ENCODE results near the gene ANKFN1.
A peak's percentile ranks its signal among the peaks of the same experiment; 100 is the strongest.

Gene ANKFN1

DNA sequence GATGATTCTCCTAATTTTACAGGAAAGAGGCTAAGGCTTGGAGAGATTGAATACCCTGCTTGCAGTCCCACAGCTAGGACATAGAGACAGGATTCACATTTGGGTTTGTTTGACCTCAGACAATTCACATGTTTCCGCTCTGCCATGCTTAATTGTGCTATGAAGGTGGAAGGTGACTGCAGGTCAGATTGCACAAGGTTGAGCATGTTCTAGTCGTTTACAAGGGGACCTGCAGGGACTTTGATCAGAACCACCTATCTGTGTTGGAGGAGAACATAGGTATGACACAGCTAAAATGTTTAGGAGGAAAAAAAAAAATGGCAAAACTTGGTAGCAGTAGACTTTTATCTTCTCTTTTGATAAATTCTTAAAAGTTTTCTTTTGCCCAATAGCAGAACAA, 4.9 kb upstream of the ANKFN1 start:
- no peak for DNase-seq

DNA sequence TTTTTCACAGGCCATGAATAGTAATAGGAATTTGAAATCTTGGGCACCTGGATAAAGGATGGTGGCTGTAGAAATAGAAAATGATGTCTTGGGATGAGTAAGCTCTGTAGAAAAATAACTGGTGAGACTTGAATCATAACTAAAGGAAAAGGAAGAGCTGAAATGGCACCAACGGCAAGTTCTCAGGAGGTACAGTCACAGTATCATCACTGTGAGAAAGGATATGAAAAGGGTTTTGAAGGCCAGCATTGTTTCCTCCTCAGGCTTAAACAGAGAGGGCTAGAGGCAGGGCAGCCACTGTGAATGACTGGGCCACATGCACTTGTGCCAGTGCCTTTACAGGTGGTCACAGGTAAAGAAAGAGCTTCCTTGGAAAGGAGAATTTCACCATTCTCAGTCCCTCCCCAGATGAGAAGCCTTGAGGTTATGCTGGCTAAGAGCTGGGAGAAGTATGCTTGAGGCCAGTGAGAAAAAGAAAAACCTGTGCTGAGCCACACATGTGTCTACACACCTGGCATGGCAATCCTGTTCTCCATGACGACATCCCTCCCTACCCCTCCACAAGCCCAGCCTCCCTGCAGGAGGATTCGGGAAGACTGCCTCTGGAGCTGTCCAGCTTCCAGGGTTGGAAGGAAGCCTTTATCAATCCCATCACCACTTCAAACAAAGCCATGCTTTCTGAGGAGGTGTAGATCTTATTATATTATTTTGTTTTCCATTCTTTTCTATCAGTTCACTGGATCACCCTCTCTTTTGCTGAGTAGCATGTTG, 3.8 kb upstream of the ANKFN1 start:
- no peak for DNase-seq

DNA sequence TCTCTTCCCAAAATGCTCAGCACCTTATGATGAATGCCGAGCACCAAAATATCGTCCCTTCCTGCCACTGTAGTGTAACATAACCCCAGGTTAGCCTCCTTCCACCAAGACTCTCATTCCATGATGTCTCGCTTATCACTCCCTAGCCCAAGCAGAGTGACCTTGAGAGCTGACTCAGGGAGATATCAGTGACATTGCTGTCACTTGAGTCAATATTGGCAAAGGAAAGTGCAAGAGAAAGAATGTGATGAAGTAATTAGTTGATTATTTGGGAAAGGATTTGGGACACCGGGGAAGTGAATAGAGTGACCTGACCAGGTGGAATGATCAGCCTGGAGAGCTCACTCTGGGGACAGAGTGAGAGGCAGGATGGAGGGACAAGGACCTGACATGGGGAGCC, 2.6 kb upstream of the ANKFN1 start:
- DNase-seq, result no peak

DNA sequence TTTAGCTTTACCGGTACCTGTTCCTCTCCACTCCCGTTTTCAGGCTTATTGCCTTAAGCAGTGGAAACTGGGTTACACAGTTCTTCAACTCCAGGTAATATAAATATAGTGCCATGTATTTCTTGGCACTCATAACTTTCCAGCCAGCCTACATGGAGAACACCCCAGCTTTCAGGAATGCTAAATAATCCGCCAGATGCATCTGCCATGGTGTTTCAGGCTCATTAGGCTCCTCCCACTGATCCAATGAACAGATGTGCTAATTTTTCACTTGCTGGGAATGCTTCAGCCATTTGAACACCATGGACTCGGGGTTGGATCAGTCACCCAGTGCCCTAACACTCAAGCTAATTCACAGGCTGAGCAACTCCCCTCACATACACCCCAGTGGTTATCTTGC, 4.6 kb downstream of the ANKFN1 start:
- no peak for DNase-seq

DNA sequence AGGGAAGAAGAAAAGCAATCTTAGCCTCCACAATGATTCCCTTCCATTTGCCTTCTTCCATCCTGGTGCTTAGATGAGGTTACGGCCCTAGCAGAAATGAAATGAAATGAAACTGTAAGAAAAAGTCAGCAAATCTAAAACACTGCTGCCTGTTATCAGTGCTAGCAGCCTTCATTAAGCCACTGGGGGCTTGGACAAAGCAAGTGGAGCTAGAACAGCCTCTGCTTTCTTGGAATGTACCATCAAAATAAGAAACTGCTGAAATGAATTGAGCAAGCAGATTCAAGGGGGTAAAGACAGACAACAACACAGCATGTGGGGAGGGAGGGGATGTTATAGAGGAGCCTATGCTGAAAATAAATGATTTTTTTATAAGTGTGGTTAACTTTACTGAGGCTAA, 5.1 kb downstream of the ANKFN1 start:
- DNase-seq, result no peak

DNA sequence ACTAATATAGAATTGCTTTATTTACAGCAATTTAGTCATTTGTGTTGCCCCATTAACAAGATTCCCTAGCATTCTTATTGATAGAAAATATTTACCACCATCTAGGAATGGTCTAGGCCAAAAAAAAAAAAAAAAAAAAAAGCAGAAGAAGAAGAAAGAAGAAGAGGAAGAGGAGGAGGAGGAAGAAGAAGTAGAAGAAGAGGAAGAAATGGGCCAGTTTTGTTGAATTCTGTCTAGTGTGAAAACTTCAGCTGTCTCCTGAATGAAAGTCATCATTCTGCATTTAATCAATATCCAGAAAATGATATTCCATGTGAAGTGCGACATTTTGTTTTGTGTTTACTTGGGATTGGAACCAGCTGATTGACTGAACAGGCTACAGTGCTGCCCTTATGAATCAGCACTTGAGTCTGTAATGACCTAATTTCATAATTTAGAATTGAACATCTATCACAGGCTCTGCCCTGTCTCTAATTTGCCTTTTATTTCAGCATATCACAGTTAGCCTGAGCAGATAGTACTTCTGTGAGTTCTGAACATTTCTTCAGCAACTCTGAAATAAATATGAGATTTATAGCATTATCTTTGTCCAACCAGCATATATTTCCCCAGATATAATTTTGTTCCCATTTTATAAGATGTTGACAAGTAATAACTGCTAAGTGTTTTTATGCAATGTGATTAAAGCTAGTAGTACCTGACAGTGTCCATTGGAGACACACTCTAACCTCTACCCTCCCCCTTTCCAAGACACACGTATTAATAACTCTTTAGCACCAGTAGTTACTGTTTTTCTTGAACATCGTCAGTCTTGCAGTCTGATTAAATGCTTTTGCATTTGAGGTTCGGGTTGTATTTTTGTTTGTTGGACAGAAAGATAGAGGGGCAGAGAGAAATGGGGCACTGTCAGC, 5.9 kb downstream of the ANKFN1 start:
- no peak for DNase-seq

DNA sequence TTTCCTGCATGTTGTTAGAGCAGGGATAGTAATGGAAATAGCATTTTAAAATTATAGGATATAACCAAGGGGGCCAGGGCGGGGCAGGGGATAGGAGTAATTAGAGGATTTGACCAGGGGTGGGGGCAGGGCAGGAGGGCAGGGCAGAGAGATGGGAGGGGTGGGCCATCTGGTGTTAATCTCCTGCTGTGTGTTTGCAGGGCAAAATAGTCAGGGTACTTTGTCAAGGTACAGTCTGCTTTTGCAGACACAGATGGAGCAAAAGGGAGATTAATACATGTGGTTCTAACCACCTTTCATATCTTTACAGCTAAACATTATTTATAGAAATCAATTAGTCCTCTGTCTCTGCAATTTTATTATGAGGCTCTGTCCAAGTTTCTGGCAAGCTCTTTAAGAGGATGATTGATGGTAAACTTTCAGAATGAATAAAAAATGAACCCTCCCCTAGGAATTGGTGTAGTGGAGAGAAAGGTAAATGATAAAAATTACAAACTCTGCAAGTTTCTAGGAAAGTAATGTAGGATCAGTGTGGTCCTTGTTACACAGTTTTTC, 6.6 kb downstream of the ANKFN1 start:
- peak in 1 of 3 experiments; percentile 6 for DNase-seq

DNA sequence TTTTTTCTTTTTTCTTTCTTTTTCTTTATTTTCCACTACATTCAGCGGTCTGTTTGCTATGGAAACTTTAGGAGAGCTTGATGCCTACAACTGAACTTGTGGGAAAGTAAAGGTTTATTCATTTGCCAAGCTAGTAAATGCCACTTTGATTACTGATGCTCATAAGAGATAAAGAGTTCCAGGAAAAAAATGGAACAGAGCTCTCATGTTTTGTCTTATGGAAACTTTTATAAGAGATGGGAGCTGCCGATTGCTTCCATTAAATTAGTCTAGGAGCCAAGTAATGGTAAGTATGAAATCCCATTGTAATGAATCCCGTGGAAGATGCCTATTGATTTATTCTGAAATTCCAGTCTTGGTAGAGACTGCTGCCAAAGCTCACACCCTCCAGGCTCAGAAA, 7.1 kb downstream of the ANKFN1 start:
- no peak for DNase-seq

DNA sequence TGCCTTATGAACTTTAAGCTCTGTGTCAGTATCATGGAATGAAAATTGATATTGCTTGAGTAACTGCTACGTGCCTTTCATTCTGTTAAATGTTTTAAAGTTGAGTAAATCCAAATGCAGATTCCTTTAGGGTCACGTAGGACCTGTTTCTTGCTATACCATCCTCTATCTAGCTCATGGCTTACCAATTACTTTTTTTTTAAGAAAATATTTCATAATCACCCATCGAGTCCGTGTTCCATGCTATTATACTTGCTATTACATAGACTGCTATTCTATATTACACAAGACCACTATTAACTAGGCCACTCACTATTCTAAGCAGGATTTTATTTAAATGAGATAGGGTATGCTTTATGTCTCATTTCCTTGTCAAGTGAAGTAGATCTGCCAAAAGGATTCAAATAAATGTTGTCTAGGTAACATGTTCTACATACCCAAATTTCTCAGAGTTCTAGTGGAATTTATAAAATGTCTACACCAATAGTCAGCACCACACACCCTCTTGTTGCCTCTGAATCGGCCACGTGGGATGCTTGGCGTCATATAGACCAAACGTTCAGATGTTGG, 11.9 kb downstream of the ANKFN1 start:
- no peak for DNase-seq

DNA sequence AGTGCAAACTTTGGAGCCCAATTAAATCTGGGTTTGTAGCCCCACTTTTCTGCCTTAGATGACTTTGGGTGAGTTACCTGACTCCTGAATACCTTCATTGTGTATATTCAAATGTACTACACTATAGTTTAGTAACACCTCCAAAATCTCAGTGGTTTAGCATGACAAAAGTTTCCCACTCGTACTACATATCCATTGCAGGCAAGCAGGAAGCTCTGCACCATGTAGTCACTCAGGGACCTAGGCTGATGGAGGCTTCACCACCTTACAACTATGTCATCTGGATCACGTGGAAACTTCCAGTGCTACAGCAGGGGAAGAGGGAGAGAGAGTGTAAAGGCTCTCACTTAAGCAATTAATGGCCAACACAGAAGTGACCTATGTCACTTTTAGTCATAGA, 14.2 kb downstream of the ANKFN1 start:
- DNase-seq, result no peak

DNA sequence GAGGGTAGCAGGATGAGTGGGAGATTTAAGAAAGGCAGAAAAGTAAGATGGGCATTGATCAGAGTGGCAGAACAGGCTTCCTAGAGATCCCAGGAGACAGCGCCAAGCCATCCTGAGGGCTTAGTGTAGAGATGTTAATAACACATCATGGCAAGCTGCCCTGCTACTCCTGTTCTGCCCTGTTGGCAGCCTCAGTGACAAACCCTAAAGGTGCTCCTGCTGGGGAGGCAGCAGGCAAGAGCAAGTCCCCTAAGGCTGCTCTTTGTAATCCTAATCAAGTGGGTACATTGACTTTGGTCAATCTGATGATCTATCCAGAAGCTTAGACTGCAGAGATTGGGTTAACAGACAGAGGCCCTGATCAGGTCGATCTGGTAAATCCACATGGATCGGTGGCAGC, 16.3 kb downstream of the ANKFN1 start:
- DNase-seq, result no peak

DNA sequence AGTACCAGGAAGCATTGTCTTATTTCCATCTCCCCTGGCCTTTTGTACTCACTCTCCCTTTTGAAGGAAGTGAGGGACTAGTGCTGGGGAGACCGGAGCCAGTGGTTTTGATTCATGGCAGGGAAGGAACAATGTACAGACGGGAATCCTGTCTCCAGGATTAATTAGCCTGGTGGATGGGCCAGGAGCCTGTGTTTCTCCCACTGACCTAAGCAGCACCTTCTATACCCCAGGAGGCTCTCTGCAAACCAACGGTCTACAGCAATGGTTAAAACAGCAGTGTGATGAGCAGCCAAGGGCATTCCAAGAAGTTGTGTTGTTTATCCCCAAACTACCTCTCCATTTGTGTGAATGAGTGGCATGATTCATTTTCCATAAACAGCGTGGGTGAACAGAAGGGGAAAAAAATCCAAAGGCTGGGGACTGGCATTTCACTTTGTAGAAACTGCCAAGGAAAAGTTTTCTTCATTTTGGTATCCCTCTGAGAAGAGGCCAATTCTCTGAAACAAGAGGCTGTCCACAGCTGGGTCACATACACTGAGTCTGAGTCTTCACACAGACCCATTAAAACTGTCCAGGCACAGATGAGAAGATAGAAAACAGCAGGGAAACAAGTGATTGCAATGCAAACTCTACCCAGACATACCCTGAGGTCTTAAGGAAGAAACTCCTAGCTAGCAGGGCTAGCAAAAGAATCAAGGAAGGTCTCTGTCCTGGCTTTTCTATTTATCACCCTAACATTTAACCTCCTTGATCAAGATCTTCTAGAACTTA, 18.1 kb downstream of the ANKFN1 start:
- no peak for DNase-seq

DNA sequence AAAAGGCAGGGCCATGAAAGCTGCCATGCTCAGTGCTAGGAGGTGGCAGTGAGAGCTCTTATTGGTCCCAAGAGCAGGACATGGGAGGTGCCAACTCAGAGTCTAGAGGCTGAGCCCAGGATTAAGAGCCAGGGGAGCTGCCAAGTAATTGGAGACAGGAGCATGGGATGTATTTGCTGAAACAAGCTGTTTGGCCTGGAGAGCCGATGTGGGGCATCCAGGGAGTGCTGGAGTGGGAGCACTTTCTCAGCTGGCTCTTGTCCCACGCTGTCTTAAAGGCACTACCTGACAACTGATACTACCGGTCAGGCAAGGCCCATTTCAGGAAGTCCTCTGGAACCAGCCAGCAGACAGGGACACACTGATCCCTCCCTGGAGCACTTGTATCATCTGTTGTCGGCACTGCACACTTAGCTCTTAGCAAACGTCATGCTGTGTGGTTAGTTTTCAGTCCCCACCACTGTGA, 19.3 kb downstream of the ANKFN1 start:
- DNase-seq, result peak in 1 of 3 experiments; percentile 88

DNA sequence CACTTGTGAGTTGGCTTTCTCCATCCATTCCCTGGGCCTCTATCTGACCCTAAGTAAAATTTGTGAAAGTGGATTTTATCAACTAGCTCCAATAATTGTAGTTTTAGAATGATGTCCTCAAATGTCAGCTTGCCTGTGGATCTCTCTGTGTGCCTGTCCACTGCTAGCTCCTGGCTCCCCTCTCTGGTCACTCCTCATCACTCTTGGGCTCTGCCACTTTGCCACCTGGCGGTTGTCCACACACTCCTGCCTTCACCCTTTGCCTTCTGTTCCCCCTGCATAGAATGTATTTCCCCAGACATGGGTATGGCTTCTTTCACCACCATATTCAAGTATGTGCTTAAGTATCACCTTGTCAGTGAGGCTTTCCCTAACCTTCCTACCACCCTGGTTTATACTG, 19.8 kb downstream of the ANKFN1 start:
- DNase-seq, result no peak

DNA sequence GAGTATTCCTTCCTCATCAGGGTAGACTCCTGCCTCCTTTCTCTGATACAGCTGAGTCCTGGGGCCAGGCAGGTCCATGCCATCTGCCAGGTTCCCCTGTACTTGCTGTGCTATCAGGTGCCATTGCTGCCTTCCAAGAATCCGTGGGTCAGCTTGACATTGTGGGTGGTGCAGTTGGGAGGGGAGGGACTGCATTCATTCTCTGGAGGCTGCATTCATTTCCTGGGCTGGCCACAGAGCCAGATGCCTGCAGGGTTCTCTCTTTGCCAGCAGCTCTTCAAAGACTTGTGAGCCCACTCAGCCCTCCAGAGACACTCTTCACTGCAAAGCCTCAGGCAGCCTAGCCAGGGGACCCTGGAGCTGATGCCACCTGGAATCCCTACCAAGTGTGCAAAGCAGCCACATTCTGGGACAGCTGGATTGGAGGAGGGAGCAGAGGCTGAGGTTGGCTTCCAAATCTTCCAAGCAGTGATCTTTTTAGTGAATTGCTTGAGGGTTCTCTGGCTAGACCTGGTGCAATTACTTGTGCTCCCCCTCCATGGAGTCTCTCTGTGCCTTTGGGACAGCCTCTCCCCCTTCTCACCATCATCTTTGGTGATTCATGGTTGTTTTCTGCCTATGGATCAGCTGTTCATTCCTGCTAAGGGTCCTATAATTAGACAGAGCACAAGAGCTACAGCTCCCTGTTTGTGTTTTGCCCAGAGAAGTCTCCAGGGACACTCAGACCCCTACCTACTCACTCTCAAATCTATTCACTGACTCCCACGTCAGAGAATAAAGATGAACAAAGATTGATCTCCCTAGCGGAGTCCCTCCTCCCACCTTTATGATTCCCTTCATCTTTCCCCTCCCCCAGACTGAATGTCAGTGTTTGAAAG, 20.9 kb downstream of the ANKFN1 start:
- peak in 1 of 3 experiments; percentile 46 for DNase-seq

DNA sequence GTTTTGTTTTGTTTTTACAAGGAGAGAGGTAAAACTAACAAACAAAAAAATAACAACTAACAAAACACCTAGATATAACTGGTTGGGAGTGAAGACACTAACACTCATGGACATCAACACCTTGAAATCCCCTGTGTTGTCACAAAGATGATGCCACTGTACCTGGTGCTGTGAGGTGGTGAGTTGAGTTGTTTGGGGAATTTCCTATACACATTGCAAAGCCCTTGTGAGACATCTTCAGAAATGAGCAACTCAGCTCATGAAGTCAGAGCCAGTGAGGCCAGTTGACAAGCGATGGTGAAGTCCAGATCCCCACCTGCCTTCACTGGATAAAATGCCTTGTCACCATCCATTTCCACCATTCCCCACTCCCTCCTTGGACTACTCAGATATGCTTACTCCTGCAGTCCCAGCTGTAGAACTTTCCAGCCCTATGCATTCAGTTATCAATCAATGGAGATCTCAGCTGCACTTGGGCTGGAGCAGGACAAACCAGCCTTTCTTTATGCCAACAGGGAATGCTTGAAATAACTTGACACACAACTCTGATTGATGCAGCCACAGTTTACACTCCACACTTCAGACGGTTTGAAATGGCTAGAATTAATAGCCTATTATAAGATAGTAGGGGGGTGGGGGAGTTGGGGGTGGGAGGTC, 22.2 kb downstream of the ANKFN1 start:
- DNase-seq, result no peak

DNA sequence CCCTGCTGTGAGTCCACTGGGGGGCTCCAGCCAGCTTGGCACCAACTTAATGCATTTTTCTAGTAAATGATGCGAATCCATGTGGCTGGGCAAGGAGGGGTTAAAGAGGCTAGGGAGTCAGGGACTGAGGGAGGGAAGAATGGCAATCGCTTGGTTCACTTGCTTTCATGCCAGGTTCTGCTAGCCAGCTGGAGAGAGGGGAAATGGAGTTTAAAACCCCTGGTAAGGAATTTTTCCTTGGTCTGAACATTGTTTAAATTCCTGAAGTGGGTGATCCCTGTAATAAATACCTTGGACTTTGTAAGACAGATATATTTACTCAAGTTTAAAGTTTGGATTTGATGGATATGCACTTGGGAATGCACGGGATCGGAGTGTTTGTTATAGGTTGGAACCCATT, 22.8 kb downstream of the ANKFN1 start:
- DNase-seq, result no peak

DNA sequence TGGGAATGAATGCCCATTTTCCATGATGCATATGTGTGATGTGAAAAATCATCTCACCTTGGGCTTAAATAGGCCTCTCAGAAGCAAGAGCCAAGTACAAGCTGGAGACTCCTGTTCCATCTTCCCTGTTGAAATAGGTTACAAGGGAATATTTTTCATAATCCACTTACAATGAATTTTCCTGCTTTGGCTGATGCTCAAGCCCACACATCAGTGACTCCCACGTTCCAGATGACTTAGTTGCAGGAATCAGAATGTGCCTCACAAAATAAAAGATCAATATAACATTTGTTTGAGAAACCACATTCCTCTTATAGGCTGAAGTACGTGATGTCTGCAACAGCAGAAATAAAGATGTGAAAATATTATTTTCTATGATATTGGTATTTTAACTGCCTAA, 24.1 kb downstream of the ANKFN1 start:
- DNase-seq, result no peak

DNA sequence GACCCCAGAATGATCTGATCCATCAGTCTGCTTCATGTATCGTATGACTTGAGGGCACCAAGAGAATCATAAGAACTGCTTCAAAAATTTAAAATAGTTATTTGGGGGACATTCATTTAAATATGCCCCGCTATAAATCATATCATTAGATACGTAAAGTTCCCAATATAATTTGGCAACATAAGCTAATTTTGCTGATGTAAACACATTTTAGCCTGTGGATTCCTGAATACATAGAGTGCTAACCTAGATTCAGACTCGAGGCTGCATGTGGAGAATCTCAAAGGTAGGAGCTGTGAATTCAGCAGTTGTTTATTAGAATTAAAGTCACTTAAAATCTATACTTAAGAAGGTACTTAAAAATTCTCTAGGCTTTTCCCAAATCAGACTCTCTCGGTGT, 24.9 kb downstream of the ANKFN1 start:
- no peak for DNase-seq

DNA sequence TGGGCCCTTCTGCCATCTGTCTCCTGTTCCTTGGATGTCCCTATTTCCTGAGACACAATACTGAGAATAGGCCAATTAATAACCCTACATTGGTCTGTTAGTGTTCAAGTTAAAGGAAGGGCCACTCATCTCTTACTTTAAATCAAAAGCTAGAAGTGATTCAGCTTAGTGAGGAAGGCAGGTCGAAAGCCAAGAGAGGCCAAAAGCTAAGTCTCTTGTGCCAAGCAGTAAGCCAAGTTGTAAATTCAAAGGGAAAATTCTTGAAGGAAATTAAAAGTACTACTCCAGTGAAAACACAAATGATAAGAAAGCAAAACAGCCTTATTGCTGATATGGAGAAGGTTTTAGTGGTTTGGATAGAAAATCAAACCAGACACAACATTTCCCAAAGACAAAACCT, 28.8 kb downstream of the ANKFN1 start:
- DNase-seq, result no peak

DNA sequence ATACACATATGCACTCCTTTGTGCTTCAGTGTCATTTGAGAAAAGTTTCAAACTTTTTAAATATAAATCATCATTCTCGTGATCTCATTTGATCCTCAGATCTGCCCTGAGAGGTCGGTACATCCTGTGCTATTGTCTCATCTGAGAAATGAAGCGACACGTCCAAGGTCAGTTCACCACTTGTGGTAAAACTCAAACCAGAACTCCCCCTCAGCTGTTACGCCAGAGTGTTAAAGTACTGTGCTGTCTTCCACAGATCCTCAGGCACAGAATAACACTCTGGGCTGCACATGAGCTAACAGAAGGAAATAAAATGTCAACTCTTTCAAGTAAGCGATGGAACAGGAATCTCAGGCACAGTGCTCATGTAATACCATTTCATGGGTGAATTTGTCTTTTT, 31.4 kb downstream of the ANKFN1 start:
- DNase-seq, result no peak
